GM18861 (cell line): ENCODE data around the gene FXR2.

Source experiments
- ATAC-seq: cut with Tn5 transposase; IDR thresholded peaks from one replicate; pipeline ENCODE4 v1.9.1; 2021; ENCODE audit not compliant: unreplicated experiment

The FXR2 gene

GRCh38 chr17:7552621-7553051 lies 62.1 kb downstream of the FXR2 start:
- no peak for ATAC-seq

- no peak for ATAC-seq
Observed at GRCh38 chr17:7551396-7551795, 63.3 kb downstream of the FXR2 start.

GRCh38 chr17:7550344-7550743 lies 64.4 kb downstream of the FXR2 start:
- ATAC-seq = no peak

- ATAC-seq = no peak
Observed at GRCh38 chr17:7549401-7550055, 65.2 kb downstream of the FXR2 start.

- ATAC-seq = no peak
Observed at GRCh38 chr17:7548585-7549400, 65.9 kb downstream of the FXR2 start, which contains the start of gene TNFSF12. Gene TNFSF12 (plus strand): TSS chr17:7549058. CDS start chr17:7549154, 96 bp downstream.

- no peak for ATAC-seq
Observed at GRCh38 chr17:7544911-7545310, 69.8 kb downstream of the FXR2 start.
